Kidney (tissue), 14 donors: ENCODE results near the gene CP. TPM values are rescaled to one million over a fixed set of nuclear protein-coding genes. Genes with fewer than 3 reads are reported as not detected.
A peak's percentile ranks its signal among the peaks of the same experiment; 100 is the strongest.

Experiments used
- DNase-seq, 5 donors: peaks; one replicate each; pipeline ENCODE4 v3.0.0-alpha.2; 2013 to 2020
- FAIRE-seq: peaks from 2 replicates; lab custom pipeline; 2012; peaks lifted over from hg19 to GRCh38; lab: Jason Lieb, UNC
- H3K27ac ChIP-seq, 2 donors: one replicate each; pipeline ENCODE4 v1.7.0; 2013; ENCODE audit warnings: low read depth in 2 of 2, low read length in 2 of 2, inconsistent platforms in 1 of 2
- H3K27me3 ChIP-seq: one replicate; pipeline ENCODE4 v1.7.1; 2013; ENCODE audit warnings: low read length, inconsistent platforms; ENCODE audit not compliant: control insufficient read depth, insufficient read depth
- H3K36me3 ChIP-seq, 3 donors: one replicate each; pipeline versions ENCODE4 v1.7.0 to v1.7.1; 2013; ENCODE audit warnings: low read length in 3 of 3, control low read depth in 1 of 3, inconsistent platforms in 1 of 3; ENCODE audit not compliant: insufficient read depth in 3 of 3, control insufficient read depth in 2 of 3
- H3K4me1 ChIP-seq, 3 donors: one replicate each; pipeline versions ENCODE4 v1.7.0 to v1.7.1; 2013; ENCODE audit warnings: low read length in 3 of 3, inconsistent platforms in 1 of 3, low read depth in 1 of 3; ENCODE audit not compliant: control insufficient read depth in 2 of 3, insufficient read depth in 2 of 3
- H3K4me3 ChIP-seq, 3 donors: one replicate each; pipeline versions ENCODE4 v1.7.0 to v1.8.1; 2013; ENCODE audit warnings: low read length in 3 of 3, control low read depth in 1 of 3, inconsistent platforms in 1 of 3
- H3K9ac ChIP-seq, 3 donors: one replicate each; pipeline versions ENCODE4 v1.7.0 to v1.7.1; 2013; ENCODE audit warnings: low read length in 3 of 3, control low read depth in 1 of 3, inconsistent platforms in 1 of 3
- H3K9me3 ChIP-seq, 3 donors: one replicate each; pipeline versions ENCODE4 v1.7.0 to v1.7.1; 2013; ENCODE audit warnings: low read length in 3 of 3, control low read depth in 1 of 3, inconsistent platforms in 1 of 3; ENCODE audit not compliant: control insufficient read depth in 2 of 3, insufficient read depth in 1 of 3
- CTCF ChIP-seq: IDR thresholded peaks from 3 replicates; pipeline ENCODE4 v1.5.1; 2012; ENCODE audit warnings: mild to moderate bottlenecking, moderate library complexity, borderline replicate concordance; ENCODE audit not compliant: insufficient read depth; ENCODE audit errors: extremely low read depth
- intact Hi-C: fragments of 100-400 bp; cut with DNase I; formaldehyde crosslinking; loops from one replicate; pipeline ENCODE4 v1.11.1; 2022
- polyA plus RNA-seq: library from polyadenylated mRNA; stranded (reverse); fragments of 350-450 nt; fragmentation: Illumina TruSeq; extraction: RNeasy Lipid Tissue Mini Kit (QIAGEN cat#74804); gene quantifications from one replicate; pipeline ENCODE4 v1.2.3, GENCODE V29; 2014; ENCODE audit warnings: low read depth, low replicate concordance; ENCODE audit not compliant: insufficient read depth
- total RNA-seq: library from RNA; stranded (reverse); fragmentation: NEBNext Ultra II Directional; extraction: Animal tissue kit (Norgen Biotek cat#: 25700); gene quantifications from one replicate; pipeline ENCODE4 v1.2.1, GENCODE V29; 2021
- donor health status: control.
- donor health status: control.
- donor health status: control.
- donor health status: control.
- donor health status: control.
- donor health status: DM: yes; HTN: yes; CAD: no.
- donor health status: Normal renal cell carcinoma (clear cell type).

CP gene
- total and polyA plus RNA-seq, 2 donors from 2014 or later: 5.3 to 72.1 TPM

DNA sequence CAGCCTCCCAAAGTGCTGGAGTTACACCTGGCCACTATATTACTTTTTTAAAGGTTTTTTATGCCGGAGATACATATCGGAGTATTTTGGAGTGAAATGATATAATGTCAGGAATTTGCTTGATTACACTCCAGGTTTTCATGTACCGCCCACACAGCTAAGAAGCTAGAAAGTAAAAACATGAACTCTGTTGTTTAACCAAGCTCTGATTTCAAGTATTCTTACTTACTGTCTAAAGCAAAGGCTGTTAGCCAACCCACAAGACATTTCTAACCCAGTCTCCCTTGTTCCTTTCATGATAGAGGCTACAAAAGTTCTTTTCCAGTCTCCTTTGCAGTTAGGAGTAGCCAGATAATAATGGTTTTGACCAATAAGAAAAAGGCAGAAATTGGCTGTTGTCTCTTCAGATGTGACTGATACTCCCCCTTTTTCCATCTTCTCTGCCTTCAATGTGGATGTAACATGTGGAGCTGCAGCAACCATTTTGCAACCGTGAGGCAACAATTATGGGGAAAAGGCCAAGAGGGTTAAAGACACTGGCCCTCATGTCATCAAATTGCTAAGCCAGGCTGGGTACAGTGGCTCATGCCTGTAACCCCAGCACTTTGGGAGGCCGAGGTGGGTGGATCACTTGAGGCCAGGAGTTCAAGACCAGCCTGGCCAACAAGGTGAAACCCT lies 6.1 kb upstream of the CP start:
- no peak overlapping the region for H3K27ac ChIP-seq
- FAIRE-seq: no peak

DNA sequence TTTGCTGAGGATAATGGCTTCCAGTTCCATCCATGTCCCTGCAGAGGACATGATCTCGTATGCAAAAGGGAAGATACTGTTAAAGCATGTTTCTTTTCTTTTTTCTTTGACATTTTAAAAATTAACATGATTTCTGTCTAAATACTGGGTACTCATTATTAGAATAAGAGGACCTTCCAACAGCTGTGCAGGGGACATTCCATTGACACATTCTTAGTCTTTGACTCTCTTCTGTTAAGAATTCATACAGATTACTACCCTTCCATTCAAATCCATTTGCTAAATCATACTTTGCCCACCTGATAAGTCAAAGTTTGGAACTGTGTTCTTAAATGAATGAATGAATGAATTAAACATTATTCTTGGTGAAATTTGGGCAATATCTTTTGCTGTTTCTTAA lies 5.1 kb upstream of the CP start:
- no peak for TF ChIP-seq CTCF
- DNase-seq (no peak), FAIRE-seq (no peak)
- Histone ChIP-seq H3K9me3 (no peaks in the 10 kb centered on the region), H3K27ac (no peak overlapping the region), H3K9ac (no peak overlapping the region), H3K36me3 (no peaks in the 10 kb centered on the region), H3K27me3 (no peaks in the 10 kb centered on the region), H3K4me1 (peaks cover 2 to 5% (median 3%) of the 10 kb centered on the region in 3 donors), H3K4me3 (no peak overlapping the region)
- intact Hi-C loops: no loop called here

More for the DNA sequence above, 6.1 kb upstream of the CP start:
- TF ChIP-seq CTCF: no peak
- no peak overlapping the region for H3K4me3 ChIP-seq
- intact Hi-C loops: no loop called here
- no peak for DNase-seq
- H3K4me1 ChIP-seq: peaks cover 0 to 5% (median 0%) of the 10 kb centered on the region in 3 donors
- H3K27me3 ChIP-seq: no peaks in the 10 kb centered on the region
- H3K9ac ChIP-seq: no peak overlapping the region
- H3K36me3 ChIP-seq: no peaks in the 10 kb centered on the region
- H3K9me3 ChIP-seq: no peaks in the 10 kb centered on the region

DNA sequence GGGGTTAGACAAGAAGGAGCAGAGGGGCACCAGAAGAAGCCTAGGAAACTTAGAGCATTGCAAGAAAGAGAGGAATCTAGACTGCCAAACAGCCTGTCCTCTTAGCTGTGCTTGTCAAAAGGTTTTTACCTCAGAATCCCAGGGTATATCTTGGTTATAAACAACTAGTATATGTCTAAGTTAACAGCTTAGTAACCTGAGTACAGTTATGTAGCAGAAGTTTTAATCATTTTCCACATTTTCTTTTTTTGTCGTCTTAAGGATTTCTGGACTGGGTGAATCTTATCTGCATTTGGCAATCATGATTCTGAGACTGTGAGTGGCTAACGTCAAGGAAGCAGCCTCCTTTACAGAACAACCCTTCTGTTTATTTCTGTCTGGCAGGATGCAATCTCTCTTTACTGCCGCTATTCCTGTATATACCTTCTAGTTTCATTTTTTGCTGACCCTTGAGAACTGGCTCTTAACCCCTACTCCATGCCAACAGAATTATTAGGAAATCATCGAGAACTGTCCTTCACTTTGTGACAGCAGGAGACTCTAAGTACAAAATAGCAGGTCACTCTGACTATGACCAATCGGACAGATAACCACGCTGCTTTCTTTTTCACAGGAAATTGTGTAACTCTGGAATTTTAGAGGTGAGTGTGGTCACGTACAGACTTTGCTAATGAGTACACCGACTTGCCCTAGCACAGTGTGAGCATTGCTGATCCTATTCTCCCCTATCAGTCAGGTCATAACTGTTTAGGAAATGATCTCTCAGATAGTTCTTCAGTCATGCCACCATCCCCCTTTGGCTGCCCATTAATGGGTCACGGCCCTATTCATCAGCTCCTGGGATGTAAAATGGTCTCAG lies 3.3 kb upstream of the CP start:
- H3K36me3 ChIP-seq: no peaks in the 10 kb centered on the region
- intact Hi-C loops: no loop called here
- H3K4me1 ChIP-seq: peaks cover 3 to 5% (median 5%) of the 10 kb centered on the region in 3 donors
- H3K9me3 ChIP-seq: no peaks in the 10 kb centered on the region
- peak in 1 of 5 donors; percentile 58 for DNase-seq
- TF ChIP-seq CTCF: no peak
- FAIRE-seq: no peak
- peak overlapping the region in 1 of 3 donors; percentile 37 for H3K9ac ChIP-seq
- peak overlapping the region; percentile 46 to 60 (median 54) for H3K4me3 ChIP-seq
- H3K27me3 ChIP-seq: no peaks in the 10 kb centered on the region
- H3K27ac ChIP-seq: peak overlapping the region; percentile 78 to 80
